RPMI8226 (cell line): ENCODE measurements around the gene CCDC28A.

Experiments
- DNase-seq: peaks from one replicate; pipeline ENCODE4 v3.0.0-alpha.2; 2015

The CCDC28A gene

DNA sequence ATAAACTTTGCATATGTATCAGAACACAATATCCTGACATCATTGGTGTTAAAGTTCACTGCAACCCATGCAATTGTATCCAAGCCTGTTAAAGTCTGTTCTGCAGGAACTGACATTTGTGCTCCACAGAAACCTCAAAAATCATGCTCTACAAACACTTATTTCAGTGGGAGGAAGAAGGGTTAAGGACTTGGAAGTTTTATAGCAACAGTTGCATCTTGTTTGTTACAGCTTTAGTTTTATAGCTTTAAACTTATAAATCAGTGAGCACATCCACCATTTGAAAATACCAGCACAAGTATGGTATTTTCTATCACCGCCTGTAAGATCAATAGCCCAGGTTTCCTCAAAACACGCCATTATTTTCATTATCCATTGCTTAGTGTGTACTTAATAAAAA lies 23.2 kb downstream of the CCDC28A start:
- no peak for DNase-seq

DNA sequence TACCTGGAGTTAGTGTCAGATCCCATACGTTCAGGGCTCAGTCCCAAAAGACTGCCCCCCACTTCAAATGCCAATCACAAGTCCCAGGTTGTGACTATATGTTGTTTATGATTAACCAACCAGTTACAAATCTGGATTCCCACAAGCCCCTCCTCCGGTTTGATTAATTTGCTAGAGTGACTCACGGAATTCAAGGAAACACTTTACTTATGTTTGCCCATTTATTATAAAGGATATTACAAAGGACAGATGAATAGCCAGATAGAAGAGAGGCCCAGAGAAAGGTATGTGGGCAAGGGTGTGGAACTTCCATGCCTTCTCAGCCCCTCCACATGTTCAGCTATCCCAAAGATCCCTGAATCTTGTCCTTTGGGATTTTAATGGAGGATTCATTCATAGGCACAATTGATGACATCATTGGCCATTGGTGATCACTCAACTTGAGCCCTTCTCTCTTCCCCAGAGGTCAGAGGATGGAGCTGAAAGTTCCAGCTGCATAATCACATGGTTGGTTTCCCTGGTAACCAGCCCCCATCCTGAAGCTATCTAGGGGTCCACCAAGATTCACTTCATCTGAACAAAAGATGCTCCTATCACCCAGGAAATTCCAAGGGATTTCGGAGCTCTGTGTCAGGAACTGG lies 24.4 kb downstream of the CCDC28A start:
- no peak for DNase-seq

DNA sequence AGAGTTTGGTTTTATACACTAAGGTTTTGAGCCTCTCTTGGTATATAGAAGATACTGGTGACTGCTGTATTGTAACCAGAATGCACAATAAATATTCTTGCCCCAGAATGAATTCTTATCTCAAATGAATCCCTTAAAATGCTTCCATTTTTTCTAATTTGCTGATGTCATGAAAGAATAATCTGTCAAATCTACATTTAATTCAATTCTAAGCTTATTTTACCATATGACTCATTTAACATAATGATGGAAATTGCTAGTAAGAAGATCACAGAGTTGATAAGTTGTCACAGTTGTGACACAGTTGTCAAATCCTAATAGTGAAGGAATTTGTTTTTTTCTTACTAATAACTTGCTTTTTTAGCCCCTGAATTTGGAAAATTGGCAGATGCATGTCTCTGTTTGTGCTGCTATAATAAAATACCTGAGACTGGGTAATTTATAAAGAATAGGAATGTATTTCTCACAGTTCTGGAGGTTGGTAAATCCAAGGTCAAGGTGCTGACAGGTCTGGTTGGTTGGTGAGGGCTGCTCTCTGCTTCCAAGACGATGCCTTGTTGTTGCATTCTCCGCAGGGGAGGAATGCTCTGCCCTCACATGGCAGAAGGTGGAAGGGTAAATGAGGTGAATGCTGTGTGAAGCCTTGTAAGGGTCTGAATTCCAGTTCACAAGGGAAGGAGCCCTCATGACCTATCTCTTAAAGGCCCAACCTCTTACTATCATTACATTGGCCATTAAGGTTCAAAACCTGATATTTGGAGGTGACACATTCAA lies 27.0 kb downstream of the CCDC28A start:
- peak; percentile 18 for DNase-seq

DNA sequence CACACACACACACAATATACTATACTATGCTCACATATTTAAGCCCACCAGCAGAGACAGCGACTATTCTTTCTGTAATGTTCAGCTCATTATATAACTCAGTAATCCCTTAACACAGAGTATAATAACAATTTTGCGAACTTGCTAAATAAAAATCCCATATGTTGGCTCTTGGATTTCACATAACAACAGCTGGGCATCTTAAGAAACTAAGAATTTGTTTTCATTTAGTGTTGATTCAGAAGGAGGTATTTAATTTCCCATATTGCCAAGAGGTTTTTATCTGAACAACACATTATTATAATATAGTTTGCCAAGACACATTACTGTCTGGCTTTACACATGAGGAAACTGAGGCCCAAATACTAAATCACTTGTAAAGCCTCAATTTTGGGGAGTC lies 29.8 kb downstream of the CCDC28A start:
- DNase-seq: no peak

DNA sequence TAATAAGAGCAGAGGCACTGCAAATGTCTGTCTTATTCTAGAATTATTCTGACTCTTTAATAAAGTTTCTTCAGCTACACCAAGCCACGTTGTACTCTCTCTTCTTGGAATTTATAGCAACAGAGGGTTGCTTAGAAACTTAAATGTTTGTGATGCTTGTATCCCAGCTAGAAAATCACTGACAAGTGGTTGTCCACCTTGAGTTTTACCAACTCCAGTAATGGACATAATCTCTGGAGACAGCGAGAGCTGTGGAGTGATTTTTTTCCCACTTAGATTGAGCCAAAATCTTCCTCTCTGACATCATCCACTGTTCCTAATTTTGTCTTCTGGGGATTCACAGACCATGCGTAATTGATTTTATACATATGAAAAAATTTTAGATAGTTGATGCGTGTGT lies 30.3 kb downstream of the CCDC28A start:
- DNase-seq: no peak

DNA sequence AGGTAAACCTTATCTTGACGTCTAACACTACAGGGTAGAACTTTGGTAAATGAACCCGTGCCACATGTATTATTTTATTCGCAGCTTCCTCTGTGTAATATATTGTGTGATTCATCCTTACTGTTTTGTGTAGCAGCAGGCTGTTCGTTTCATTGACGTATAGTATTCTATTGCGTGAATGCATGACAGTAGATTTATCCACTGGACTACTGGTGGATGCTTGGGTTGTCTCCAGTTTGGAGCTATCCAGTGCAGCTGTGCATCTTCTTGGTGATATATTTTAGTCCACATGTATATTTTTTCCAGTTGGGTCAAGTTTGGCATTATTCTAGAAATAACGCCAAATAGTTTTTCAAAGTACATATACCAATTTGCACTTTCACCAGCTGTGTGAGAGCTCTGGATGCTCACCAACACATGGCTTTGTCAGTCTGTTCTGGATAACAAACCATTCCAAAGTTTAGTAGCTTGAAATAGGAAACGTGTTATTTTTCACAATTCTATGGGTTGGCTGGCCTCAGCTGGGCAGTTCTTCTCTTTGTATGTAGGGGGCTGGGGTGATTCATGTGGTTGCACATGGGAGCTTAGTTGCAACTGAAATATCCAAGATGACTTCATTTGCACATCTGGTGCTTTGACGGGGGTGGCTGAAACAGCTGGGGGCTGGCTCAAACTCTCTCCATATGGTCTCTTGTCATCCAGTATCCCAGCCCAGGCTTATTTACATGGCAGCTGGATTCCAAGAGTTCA lies 31.6 kb downstream of the CCDC28A start:
- DNase-seq: no peak

DNA sequence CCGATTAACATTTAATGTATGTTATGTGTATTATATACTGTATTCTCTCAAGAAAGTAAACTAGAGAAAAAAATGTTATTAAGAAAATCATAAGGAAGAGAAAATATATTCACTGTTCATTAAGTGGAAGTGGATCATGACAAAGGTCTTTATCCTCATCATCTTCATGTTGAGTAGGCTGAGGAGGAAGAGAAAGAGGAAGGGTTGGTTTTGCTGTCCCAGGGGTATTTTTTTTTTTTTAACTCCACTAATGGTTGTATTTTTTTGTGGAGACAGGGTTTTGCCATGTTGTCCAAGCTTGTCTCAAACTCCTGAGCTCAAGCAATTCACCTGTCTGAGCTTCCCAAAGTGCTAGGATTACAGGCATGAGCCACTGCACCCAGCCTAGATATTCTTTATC lies 33.3 kb downstream of the CCDC28A start:
- DNase-seq: no peak

DNA sequence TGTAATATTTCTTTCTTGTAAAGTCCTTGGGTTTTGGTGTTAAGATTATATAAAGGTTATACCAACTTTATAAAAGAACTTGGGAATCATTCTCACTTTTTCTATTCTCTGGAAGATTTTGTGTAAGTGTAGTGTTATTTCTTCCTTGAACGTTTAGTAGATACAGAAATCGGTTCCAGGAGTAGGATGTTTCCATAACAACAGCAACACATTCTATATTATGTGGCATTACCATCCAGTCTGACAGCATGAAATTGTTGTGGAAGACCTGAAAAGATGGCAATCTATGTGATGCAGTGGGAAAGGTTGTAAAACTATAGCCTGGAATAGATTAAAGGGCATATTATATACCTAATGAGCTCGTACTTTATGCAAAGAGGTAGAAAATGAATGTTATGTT lies 36.1 kb downstream of the CCDC28A start:
- no peak for DNase-seq

DNA sequence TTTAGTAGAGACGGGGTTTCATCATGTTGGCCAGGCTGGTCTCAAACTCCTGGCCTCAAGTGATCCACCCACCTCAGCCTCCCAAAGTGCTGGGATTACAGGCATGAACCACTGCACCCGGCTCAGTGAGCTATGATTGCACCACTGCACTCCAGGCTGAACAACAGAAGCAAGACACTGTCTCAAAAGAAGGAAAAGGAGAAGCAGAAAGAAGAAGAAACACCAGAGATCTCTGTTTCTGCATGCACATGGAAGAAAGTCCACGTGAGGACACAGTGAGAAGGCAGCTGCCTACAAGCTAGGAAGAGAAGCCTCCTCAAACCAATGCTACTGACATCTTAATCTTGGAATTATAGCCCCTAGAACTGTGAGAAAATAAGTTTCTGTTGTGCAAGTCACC lies 38.3 kb downstream of the CCDC28A start:
- DNase-seq: no peak

DNA sequence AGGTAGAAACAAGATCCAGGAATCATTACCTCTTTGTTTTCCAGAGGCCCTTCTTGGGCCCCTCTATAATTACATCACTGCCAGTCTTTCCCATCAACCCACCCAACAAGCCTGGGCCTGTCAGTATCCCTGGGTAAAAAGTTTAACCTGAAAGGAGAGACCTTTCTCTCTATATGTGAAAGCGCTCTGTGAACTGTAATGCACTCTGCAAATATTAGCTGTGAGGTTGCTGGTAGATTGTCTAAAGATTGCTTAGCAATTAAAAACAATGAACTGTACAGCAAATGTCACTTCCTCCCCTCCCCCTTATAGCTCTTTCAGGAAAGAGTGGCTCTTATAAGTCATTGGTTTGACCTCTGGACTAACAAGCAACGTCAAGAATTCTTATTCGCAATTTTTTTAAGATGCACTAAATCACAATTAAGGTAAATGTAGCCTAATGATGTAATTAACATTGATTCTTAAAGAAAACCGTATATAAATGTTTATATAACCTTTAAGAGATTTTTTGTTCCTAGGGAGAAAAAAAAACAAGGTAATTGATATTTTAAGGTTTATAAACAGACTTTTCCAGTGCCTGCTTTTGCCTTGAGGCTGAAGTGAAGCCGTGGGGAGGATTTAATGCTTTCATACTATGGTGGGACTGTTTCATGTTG lies 40.7 kb downstream of the CCDC28A start:
- no peak for DNase-seq

DNA sequence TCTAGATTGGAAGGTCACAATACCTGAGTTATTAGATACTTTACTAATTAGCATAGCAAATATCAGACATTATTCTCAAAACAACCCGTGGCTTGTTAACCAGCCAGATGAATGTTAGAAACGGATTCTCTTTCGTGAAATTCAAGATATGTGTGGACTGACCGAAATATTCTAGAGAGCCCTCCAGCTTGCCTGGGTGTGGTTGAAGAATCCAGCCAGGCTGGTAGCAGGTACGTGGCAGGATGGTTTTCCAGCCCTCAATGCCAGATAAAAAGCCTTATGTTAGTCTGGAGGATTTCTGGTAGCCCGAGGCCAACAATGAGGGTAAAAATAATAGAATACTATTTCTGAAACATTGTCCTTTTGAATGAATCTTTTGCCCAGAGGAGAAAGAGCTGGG lies 41.7 kb downstream of the CCDC28A start:
- DNase-seq: no peak

DNA sequence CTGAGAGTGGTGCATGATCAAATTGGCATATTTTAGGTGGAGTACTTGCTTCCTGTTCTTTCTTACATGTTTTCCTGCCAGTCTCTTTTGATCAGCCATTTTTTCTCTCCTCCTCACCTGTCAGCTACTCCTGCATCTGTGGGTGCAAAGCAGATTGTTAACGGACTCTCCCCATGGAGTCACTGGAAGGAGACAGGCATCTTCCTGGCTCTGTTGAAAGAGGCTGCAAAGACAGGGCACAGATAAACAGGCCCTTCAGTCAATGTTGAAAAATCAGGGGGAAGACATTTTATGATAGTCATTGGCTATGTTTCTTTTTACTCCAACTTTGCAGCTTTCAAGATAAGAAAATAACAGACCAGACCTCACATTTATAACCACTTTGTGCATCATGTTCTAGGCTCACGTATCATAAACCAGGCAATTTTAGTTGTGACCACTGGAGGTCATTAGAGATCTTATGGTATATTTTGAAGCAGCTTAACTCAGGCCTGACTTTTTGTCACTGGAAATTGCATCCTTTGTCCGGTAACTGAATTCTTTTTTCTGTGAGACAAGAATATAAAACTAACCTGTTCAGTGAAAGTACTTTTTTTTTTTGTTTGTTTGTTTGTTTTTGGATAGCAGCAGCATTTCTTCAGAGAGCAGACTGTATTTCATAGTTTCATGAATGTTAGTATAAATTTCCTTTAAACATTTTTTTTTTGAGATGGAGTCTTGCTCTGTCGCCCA lies 42.4 kb downstream of the CCDC28A start:
- peak; percentile 43 for DNase-seq

DNA sequence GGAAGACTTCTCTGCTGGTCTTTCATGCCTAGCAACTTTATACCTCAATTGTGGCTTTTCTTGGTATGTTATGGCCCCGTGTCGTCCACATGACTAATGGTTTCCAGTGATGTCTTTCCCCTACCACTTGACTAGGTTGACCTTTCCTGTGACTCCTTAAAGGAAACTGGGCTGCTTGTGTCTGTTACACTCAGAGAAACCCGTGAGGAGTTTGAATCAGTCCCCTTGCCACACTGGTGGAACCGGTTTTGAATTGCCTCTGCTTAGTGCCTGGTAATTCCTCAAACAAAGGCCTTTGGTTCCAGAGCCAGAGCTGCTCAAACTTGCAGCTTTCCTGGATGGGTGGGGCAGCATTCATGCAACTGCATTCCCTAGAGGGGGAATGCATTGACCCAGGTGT lies 44.2 kb downstream of the CCDC28A start:
- DNase-seq: no peak

DNA sequence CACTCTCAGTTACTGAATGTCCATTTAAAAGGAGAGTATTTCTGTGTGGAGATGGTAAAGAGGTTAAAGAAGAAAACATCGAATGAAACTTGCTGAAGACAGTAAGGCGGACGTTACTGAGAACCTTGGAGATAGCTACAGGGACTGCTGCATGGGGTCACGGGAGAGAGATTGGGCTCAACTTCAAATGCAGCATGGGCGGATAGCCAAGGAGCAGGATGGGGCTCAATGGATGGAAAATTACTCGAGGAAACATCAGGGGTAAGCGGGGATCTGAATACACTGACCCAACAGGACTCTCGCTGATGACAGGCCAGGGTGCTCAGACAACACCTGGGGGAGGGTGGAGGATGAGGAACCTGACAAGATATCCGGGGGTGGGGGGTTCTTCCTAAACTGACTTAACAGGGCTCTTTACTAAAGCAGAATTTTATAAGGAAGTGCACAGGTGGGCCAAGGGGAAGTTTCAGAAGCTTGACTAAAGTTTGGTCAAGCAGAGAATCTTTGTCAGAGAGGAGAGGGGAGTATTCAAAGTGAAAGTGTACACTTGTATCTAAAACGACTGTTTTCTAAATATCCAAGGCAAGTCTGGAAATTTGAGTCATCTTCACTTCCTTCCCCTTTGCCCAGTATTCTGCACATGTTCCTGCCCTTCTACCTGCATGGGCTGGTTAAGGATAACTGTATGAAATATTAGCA lies 45.1 kb downstream of the CCDC28A start:
- peak; percentile 4 for DNase-seq

DNA sequence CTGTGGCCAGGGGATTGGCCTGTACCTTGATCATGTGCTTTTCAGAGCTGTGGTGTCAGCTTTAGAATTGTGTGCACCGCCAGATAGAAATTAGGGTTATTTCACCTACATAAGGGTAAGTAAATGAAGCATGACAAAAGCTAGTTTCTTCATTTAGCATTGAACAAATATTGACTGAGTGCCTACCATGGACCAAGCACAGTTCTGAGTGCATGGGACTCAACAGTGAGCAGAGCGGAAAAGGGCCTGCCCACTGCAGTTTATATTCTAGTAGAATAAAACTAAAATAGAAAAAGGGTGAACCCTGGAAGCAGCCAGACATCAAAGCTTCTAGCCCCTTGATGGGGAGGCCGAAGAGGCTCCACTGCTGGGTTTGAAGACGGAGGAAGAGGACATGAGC lies 48.0 kb downstream of the CCDC28A start:
- DNase-seq: no peak

DNA sequence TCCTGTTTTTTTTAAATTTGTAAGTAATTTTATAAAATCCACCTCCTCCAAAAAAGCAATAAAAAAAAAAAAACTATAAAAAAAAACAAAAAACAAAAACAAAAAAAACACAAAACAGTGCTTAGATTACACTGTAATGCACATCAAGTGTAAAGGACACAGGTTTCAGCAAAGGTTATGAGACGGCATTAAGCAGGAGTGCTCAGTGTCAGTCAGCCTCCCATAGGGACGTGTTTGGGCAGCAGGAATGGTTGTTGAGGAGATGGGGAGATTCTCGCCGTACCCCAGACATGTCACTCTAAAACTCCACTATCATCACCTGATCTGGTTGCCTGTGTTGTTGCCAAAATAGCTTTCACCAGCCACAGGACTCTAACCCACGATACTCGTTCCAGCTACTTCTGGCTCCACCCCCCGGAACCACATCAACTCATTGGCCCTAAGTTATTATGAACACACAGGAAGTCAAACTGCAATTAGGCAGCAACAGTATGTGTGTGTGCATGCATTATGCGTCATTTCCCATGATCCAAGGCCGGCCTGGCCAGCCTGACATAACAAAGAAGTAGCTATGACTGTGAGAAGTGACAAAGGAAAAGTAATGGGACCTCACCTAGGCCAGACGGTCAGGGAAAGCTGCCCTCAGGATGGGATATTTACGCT lies 51.0 kb downstream of the CCDC28A start:
- no peak for DNase-seq

DNA sequence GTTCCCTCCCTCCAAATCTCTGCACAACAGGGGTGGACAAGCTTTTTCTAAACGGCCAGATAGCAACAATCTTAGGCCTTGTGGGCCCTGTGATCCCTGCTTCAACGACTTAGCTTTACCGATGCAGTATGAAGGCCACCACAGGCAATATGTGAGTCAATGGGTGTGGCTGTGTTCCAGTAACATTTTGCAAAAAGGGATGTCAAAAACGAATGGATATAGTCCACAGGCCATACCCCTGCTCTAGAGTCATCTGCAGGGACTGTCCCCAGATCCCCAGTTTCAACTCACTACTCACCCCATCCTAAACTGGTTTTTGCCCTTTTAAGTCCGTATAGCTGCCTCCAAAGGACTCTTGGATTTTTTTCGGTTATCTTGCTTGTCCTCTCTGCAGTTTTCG lies 56.7 kb downstream of the CCDC28A start:
- no peak for DNase-seq

DNA sequence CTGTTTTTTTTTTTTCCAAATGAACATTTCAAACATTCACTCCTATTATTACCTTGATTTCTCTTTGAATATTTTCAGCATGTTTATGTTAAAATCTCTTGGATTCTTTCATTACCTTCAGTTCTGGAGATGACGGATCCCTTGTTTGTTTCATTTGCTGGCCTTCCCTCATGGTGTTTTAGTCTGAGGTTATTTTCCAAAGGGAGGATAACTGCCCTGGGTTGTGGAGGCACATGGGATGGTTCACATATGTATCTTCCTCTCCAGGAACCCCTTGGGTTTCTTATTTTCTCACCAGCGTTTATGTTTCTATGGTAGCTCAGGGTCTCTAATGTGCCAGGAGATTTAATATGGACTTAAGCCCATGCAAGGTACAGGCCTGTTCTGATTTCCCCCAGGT lies 58.6 kb downstream of the CCDC28A start:
- no peak for DNase-seq

DNA sequence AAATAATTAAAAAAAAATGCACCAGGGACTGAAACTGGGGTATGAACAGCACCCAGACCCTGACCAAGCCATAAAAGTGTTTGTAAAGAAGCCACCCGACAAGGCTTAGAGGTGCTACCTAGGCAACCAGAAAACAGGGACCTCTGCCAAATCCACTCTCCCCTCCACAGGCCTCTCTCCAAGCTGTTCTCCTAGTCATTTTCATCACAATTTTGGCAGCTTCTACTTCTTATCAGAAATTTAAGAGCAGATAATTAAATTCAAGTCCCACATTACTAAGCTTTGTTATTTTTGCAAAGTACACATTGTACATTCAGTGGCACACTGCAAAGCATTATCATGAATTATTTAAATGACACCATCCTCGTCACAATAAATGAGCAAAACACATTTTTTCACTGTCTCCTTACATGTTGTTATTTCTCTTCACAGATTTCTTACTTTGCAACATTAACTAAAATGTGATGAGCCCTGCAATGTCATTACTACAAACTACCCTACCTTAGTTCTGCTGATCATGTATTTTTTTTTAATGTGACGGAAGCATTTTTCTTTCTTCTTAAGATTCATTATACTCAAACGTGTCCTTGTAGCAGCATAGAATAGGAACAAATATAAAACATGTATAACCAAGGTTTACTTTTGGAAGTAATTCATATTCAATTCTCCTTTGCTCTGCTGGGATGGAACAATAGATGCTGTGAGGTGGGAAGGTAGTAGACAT lies 60.4 kb downstream of the CCDC28A start:
- no peak for DNase-seq

DNA sequence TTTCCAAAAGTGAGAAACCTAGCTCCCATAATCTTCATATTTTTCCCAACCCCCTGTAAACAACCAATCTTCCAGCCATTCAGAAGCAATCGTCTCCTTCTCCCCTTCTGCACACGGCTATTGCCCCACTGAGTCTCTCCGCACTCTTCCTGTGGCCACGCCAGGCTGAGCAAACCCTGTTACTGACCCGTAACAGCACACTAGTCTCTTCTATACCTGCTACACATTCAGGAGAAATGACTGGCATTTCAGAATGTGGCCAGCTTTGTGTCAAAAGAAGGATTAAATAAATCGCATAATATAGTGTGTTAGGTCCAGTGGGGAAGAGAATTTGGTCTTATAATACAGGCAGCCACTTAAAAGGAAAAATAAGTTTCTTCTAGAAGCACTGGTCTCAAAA lies 63.7 kb downstream of the CCDC28A start:
- no peak for DNase-seq
